WTC11 (cell line): Measurements from ENCODE around the gene ITGB3. TPM values are rescaled to one million over a fixed set of nuclear protein-coding genes. Genes with fewer than 3 reads are reported as not detected.

ENCODE experiments used
- ATAC-seq: fragments of 200-7000 bp; cut with Tn5 transposase; 2 replicates; pipeline ENCODE4 v1.10.0; 2021; ENCODE audit warnings: mild to moderate bottlenecking, moderate library complexity
- CTCF ChIA-PET: fragments of 300-600 bp; sonication (Branson Sonifier 250); formaldehyde crosslinking; loops from one replicate; lab custom pipeline; 2021; ENCODE audit warnings: antibody characterized with exemption; lab: Charles Lee
- POLR2A ChIA-PET: fragments of 350-600 bp; sonication (Branson Sonifier 250); formaldehyde crosslinking; loops from one replicate; lab custom pipeline; 2021; ENCODE audit warnings: antibody characterized with exemption; lab: Charles Lee
- DNase-seq: peaks from one replicate; pipeline ENCODE4 v3.0.0; 2021; ENCODE audit warnings: low spot score
- H3K27ac Mint-ChIP-seq: 2 replicates; pipeline ENCODE4 v1.8.0; 2021; ENCODE audit warnings: mixed read lengths
- H3K27me3 Mint-ChIP-seq: 2 replicates; pipeline ENCODE4 v1.8.0; 2021; ENCODE audit warnings: low read depth, mild to moderate bottlenecking, moderate library complexity, mixed read lengths
- H3K36me3 Mint-ChIP-seq: 2 replicates; pipeline ENCODE4 v1.8.0; 2021; ENCODE audit warnings: mixed read lengths
- H3K4me1 Mint-ChIP-seq: 2 replicates; pipeline ENCODE4 v1.8.0; 2022; ENCODE audit warnings: mixed read lengths
- H3K4me3 Mint-ChIP-seq: 2 replicates; pipeline ENCODE4 v1.8.0; 2021; ENCODE audit warnings: mild to moderate bottlenecking, moderate library complexity, mixed read lengths
- H3K9me3 Mint-ChIP-seq: 2 replicates; pipeline ENCODE4 v1.8.0; 2021; ENCODE audit warnings: mixed read lengths
- CREM ChIP-seq: sonication (generic); formaldehyde crosslinking; IDR thresholded peaks from 2 replicates; pipeline ENCODE4 v1.8.1; 2022; ENCODE audit warnings: mild to moderate bottlenecking, missing genetic modification reagents, moderate library complexity
- EMX1 ChIP-seq: fragments of 250-450 bp; sonication (Bioruptor Pico); IDR thresholded peaks from 2 replicates; pipeline ENCODE4 v1.8.0; 2021; ENCODE audit warnings: mild to moderate bottlenecking
- ESRRA ChIP-seq: sonication (generic); formaldehyde crosslinking; IDR thresholded peaks from 2 replicates; pipeline ENCODE4 v1.8.1; 2022; ENCODE audit warnings: mild to moderate bottlenecking, missing genetic modification reagents, borderline replicate concordance
- FOXJ3 ChIP-seq: sonication (generic); formaldehyde crosslinking; IDR thresholded peaks from 2 replicates; pipeline ENCODE4 v1.9.0; 2021; ENCODE audit warnings: missing genetic modification reagents, mild to moderate bottlenecking, borderline replicate concordance
- FOXP1 ChIP-seq: sonication (generic); formaldehyde crosslinking; IDR thresholded peaks from 2 replicates; pipeline ENCODE4 v1.8.0; 2022; ENCODE audit warnings: missing genetic modification reagents, mild to moderate bottlenecking, moderate library complexity, borderline replicate concordance
- GTF2I ChIP-seq: fragments of 250-450 bp; sonication (Bioruptor Pico); conservative IDR thresholded peaks from 2 replicates; pipeline ENCODE4 v1.4.0; 2021; ENCODE audit warnings: mild to moderate bottlenecking
- HMGA2 ChIP-seq: fragments of 250-450 bp; sonication (Bioruptor Pico); IDR thresholded peaks from 2 replicates; pipeline ENCODE4 v1.4.0; 2021; ENCODE audit warnings: mild to moderate bottlenecking, moderate library complexity
- NFE2L1 ChIP-seq: sonication (generic); formaldehyde crosslinking; IDR thresholded peaks from 2 replicates; pipeline ENCODE4 v1.8.1; 2023; ENCODE audit warnings: missing genetic modification reagents
- OVOL2 ChIP-seq: fragments of 250-450 bp; sonication (Bioruptor Pico); IDR thresholded peaks from 2 replicates; pipeline ENCODE4 v1.9.0; 2021; ENCODE audit warnings: mild to moderate bottlenecking, borderline replicate concordance
- SMAD3 ChIP-seq: sonication (generic); formaldehyde crosslinking; IDR thresholded peaks from 2 replicates; pipeline ENCODE4 v1.8.0; 2022; ENCODE audit warnings: missing genetic modification reagents, mild to moderate bottlenecking, borderline replicate concordance
- SOX15 ChIP-seq: fragments of 250-450 bp; sonication (Bioruptor Pico); IDR thresholded peaks from 2 replicates; pipeline ENCODE4 v1.9.0; 2021; ENCODE audit warnings: mild to moderate bottlenecking
- total RNA-seq: library from RNA; stranded (reverse); gene quantifications from 3 replicates; pipeline ENCODE4 v1.2.3, GENCODE V29; 2021
- TF ChIP-seq, protein P1 (sequence below): sonication (generic); formaldehyde crosslinking; conservative IDR thresholded peaks from 2 replicates; pipeline ENCODE4 v1.8.1; 2023; ENCODE audit warnings: mild to moderate bottlenecking, low read depth, missing genetic modification reagents, moderate library complexity
- TF ChIP-seq, protein P2 (sequence below): fragments of 200-600 bp; IDR thresholded peaks from 2 replicates; pipeline ENCODE4 v1.8.0; 2022; ENCODE audit warnings: antibody characterized with exemption
- TF ChIP-seq, protein P3 (sequence below): fragments of 250-450 bp; sonication (Bioruptor Pico); IDR thresholded peaks from 2 replicates; pipeline ENCODE4 v1.9.0; 2021; ENCODE audit warnings: mild to moderate bottlenecking
- TF ChIP-seq, protein P4 (sequence below): sonication (generic); formaldehyde crosslinking; conservative IDR thresholded peaks from 2 replicates; pipeline ENCODE4 v1.8.1; 2022; ENCODE audit warnings: mild to moderate bottlenecking, missing genetic modification reagents
- TF ChIP-seq, protein P5 (sequence below): sonication (generic); formaldehyde crosslinking; IDR thresholded peaks from 2 replicates; pipeline ENCODE4 v1.8.1; 2022; ENCODE audit warnings: missing genetic modification reagents, borderline replicate concordance
- TF ChIP-seq, protein P6 (sequence below): sonication (generic); formaldehyde crosslinking; IDR thresholded peaks from 2 replicates; pipeline ENCODE4 v1.8.1; 2023; ENCODE audit warnings: mild to moderate bottlenecking, missing genetic modification reagents, borderline replicate concordance
- TF ChIP-seq, protein P7 (sequence below): sonication (generic); formaldehyde crosslinking; IDR thresholded peaks from 2 replicates; pipeline ENCODE4 v1.8.0; 2022; ENCODE audit warnings: missing genetic modification reagents

Gene ITGB3
- total RNA-seq, 1 experiment from 2014 or later = 0.04 TPM

DNA sequence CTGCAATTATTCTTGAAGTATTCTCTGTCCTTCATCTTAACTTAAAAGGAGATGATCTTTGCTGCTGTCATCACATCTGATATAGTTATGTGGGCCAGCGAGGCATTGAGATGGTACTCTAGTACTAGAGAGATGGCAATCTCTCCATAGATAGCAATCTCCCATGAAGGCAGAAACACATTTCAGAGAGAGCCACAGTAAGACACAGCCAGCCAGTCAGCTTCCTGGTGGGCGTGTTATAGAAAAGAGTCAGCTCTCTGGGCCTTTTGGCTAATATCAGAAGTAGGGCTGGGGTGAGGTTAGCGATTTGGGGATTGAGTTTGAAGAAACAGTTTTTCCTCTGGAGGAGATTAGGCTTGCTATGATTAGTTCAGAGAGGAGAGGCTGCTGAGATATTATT, 47.5 kb downstream of the ITGB3 start:
- Mint-ChIP-seq H3K36me3 (no peaks in the 10 kb centered on the region), H3K4me1 (no peaks in the 10 kb centered on the region), H3K27ac (no peak overlapping the region), H3K27me3 (peaks cover 4% of the 10 kb centered on the region; the same call in 1 of the 2 replicates), H3K4me3 (no peak overlapping the region), H3K9me3 (peaks cover 4% of the 10 kb centered on the region; the same call in 1 of the 2 replicates)
- POLR2A ChIA-PET = no interaction called here
- DNase-seq (no peak), ATAC-seq (no peak)
- CTCF ChIA-PET = interaction anchor here (1.3 kb wide), 1 partner anchor 12 kb away, joined by 3 read pairs; no protein-coding TSS in a partner anchor
- TF ChIP-seq EMX1 (CRISPR knock-in tag) (no peak), NFE2L1 (CRISPR knock-in tag) (no peak), GTF2I (CRISPR knock-in tag) (no peak), ESRRA (no peak), FOXJ3 (CRISPR knock-in tag) (no peak), CREM (CRISPR knock-in tag) (no peak)
- TF ChIP-seq, protein P1, sequence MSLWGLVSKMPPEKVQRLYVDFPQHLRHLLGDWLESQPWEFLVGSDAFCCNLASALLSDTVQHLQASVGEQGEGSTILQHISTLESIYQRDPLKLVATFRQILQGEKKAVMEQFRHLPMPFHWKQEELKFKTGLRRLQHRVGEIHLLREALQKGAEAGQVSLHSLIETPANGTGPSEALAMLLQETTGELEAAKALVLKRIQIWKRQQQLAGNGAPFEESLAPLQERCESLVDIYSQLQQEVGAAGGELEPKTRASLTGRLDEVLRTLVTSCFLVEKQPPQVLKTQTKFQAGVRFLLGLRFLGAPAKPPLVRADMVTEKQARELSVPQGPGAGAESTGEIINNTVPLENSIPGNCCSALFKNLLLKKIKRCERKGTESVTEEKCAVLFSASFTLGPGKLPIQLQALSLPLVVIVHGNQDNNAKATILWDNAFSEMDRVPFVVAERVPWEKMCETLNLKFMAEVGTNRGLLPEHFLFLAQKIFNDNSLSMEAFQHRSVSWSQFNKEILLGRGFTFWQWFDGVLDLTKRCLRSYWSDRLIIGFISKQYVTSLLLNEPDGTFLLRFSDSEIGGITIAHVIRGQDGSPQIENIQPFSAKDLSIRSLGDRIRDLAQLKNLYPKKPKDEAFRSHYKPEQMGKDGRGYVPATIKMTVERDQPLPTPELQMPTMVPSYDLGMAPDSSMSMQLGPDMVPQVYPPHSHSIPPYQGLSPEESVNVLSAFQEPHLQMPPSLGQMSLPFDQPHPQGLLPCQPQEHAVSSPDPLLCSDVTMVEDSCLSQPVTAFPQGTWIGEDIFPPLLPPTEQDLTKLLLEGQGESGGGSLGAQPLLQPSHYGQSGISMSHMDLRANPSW (CRISPR knock-in tag) = no peak
- TF ChIP-seq, protein P2, sequence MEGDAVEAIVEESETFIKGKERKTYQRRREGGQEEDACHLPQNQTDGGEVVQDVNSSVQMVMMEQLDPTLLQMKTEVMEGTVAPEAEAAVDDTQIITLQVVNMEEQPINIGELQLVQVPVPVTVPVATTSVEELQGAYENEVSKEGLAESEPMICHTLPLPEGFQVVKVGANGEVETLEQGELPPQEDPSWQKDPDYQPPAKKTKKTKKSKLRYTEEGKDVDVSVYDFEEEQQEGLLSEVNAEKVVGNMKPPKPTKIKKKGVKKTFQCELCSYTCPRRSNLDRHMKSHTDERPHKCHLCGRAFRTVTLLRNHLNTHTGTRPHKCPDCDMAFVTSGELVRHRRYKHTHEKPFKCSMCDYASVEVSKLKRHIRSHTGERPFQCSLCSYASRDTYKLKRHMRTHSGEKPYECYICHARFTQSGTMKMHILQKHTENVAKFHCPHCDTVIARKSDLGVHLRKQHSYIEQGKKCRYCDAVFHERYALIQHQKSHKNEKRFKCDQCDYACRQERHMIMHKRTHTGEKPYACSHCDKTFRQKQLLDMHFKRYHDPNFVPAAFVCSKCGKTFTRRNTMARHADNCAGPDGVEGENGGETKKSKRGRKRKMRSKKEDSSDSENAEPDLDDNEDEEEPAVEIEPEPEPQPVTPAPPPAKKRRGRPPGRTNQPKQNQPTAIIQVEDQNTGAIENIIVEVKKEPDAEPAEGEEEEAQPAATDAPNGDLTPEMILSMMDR = no peak
- TF ChIP-seq, protein P3, sequence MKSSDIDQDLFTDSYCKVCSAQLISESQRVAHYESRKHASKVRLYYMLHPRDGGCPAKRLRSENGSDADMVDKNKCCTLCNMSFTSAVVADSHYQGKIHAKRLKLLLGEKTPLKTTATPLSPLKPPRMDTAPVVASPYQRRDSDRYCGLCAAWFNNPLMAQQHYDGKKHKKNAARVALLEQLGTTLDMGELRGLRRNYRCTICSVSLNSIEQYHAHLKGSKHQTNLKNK (CRISPR knock-in tag) = no peak
- TF ChIP-seq, protein P4, sequence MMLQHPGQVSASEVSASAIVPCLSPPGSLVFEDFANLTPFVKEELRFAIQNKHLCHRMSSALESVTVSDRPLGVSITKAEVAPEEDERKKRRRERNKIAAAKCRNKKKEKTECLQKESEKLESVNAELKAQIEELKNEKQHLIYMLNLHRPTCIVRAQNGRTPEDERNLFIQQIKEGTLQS (CRISPR knock-in tag) = no peak
- TF ChIP-seq, all 79 proteins: peak for 0

DNA sequence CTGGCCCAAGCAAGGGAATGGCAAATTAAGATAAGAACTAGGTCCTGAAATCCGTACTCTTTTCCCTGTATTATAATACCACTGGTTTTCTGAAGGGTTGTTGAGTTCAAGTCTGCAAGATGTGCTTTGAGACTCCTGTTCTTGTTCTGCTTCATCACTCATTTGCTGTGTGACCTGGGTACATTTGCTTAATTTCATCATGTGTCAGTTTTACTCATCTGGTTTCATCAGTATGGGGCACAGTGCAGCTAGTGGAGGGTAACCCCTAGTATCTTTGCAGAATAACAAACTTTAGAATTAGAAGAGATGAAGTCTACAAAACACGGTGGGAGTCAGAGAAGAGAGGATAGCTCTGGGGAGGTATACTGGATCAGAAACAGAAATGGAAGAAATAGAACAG, 48.2 kb downstream of the ITGB3 start:
- no peak overlapping the region for H3K4me3 Mint-ChIP-seq
- DNase-seq (no peak), ATAC-seq (no peak)
- peaks cover 4% of the 10 kb centered on the region; the same call in 1 of the 2 replicates for H3K9me3 Mint-ChIP-seq
- no peak overlapping the region for H3K27ac Mint-ChIP-seq
- H3K27me3 Mint-ChIP-seq = peaks cover 4% of the 10 kb centered on the region; the same call in 1 of the 2 replicates
- CTCF ChIA-PET = no interaction called here
- H3K4me1 Mint-ChIP-seq = no peaks in the 10 kb centered on the region
- POLR2A ChIA-PET = no interaction called here
- H3K36me3 Mint-ChIP-seq = no peaks in the 10 kb centered on the region
- TF ChIP-seq OVOL2 (CRISPR knock-in tag) = no peak
- TF ChIP-seq, protein P4 (CRISPR knock-in tag) = no peak
- TF ChIP-seq, protein P5, sequence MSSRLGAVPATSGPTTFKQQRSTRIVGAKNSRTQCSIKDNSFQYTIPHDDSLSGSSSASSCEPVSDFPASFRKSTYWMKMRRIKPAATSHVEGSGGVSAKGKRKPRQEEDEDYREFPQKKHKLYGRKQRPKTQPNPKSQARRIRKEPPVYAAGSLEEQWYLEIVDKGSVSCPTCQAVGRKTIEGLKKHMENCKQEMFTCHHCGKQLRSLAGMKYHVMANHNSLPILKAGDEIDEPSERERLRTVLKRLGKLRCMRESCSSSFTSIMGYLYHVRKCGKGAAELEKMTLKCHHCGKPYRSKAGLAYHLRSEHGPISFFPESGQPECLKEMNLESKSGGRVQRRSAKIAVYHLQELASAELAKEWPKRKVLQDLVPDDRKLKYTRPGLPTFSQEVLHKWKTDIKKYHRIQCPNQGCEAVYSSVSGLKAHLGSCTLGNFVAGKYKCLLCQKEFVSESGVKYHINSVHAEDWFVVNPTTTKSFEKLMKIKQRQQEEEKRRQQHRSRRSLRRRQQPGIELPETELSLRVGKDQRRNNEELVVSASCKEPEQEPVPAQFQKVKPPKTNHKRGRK (CRISPR knock-in tag) = no peak
- TF ChIP-seq HMGA2 (CRISPR knock-in tag) = no peak
- TF ChIP-seq, protein P6, sequence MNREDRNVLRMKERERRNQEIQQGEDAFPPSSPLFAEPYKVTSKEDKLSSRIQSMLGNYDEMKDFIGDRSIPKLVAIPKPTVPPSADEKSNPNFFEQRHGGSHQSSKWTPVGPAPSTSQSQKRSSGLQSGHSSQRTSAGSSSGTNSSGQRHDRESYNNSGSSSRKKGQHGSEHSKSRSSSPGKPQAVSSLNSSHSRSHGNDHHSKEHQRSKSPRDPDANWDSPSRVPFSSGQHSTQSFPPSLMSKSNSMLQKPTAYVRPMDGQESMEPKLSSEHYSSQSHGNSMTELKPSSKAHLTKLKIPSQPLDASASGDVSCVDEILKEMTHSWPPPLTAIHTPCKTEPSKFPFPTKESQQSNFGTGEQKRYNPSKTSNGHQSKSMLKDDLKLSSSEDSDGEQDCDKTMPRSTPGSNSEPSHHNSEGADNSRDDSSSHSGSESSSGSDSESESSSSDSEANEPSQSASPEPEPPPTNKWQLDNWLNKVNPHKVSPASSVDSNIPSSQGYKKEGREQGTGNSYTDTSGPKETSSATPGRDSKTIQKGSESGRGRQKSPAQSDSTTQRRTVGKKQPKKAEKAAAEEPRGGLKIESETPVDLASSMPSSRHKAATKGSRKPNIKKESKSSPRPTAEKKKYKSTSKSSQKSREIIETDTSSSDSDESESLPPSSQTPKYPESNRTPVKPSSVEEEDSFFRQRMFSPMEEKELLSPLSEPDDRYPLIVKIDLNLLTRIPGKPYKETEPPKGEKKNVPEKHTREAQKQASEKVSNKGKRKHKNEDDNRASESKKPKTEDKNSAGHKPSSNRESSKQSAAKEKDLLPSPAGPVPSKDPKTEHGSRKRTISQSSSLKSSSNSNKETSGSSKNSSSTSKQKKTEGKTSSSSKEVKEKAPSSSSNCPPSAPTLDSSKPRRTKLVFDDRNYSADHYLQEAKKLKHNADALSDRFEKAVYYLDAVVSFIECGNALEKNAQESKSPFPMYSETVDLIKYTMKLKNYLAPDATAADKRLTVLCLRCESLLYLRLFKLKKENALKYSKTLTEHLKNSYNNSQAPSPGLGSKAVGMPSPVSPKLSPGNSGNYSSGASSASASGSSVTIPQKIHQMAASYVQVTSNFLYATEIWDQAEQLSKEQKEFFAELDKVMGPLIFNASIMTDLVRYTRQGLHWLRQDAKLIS (CRISPR knock-in tag) = no peak
- TF ChIP-seq FOXP1 = no peak
- TF ChIP-seq SMAD3 (CRISPR knock-in tag) = no peak
- TF ChIP-seq, protein P7, sequence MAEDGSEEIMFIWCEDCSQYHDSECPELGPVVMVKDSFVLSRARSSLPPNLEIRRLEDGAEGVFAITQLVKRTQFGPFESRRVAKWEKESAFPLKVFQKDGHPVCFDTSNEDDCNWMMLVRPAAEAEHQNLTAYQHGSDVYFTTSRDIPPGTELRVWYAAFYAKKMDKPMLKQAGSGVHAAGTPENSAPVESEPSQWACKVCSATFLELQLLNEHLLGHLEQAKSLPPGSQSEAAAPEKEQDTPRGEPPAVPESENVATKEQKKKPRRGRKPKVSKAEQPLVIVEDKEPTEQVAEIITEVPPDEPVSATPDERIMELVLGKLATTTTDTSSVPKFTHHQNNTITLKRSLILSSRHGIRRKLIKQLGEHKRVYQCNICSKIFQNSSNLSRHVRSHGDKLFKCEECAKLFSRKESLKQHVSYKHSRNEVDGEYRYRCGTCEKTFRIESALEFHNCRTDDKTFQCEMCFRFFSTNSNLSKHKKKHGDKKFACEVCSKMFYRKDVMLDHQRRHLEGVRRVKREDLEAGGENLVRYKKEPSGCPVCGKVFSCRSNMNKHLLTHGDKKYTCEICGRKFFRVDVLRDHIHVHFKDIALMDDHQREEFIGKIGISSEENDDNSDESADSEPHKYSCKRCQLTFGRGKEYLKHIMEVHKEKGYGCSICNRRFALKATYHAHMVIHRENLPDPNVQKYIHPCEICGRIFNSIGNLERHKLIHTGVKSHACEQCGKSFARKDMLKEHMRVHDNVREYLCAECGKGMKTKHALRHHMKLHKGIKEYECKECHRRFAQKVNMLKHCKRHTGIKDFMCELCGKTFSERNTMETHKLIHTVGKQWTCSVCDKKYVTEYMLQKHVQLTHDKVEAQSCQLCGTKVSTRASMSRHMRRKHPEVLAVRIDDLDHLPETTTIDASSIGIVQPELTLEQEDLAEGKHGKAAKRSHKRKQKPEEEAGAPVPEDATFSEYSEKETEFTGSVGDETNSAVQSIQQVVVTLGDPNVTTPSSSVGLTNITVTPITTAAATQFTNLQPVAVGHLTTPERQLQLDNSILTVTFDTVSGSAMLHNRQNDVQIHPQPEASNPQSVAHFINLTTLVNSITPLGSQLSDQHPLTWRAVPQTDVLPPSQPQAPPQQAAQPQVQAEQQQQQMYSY = no peak
- no peak for TF ChIP-seq SOX15 (CRISPR knock-in tag)
